Psoas muscle (tissue), 8 donors: ENCODE results near the gene PPIA. TPM values are rescaled to one million over a fixed set of nuclear protein-coding genes. Genes with fewer than 3 reads are reported as not detected.
"Not testable (repeated sequence)": the region's sequence is repeated elsewhere in the genome, so short reads cannot be mapped to it uniquely, and the experiment has no call there.

Experiments used
- ATAC-seq, 4 donors: fragments of 200-7000 bp; cut with Tn5 transposase; one replicate each; pipeline ENCODE4 v1.9.1; 2020; ENCODE audit warnings: moderate library complexity in 3 of 4, mild to moderate bottlenecking in 2 of 4
- DNase-seq, 2 donors: peaks; one replicate each; pipeline ENCODE4 v3.0.0-alpha.2; 2020
- H3K27ac ChIP-seq: fragments of 200-600 bp; one replicate; pipeline ENCODE4 v1.8.0; 2022
- H3K27me3 ChIP-seq, 3 donors: fragments of 200-600 bp in 1 of 3; one replicate each; pipeline versions ENCODE4 v1.6.1 to v1.8.0; 2013 to 2022; ENCODE audit warnings: low read length in 2 of 3, mild to moderate bottlenecking in 2 of 3, moderate library complexity in 1 of 3; ENCODE audit not compliant: insufficient read depth in 3 of 3
- H3K36me3 ChIP-seq, 2 donors: fragments of 200-600 bp in 1 of 2; one replicate each; pipeline versions ENCODE4 v1.6.1 to v1.8.0; 2013 to 2022; ENCODE audit warnings: low read depth in 1 of 2, mild to moderate bottlenecking in 1 of 2, moderate library complexity in 1 of 2; ENCODE audit not compliant: insufficient read depth in 1 of 2
- H3K4me1 ChIP-seq: fragments of 200-600 bp; one replicate; pipeline ENCODE4 v1.8.0; 2022
- H3K4me3 ChIP-seq: fragments of 200-600 bp; one replicate; pipeline ENCODE4 v1.8.0; 2022; ENCODE audit warnings: mild to moderate bottlenecking
- H3K9me3 ChIP-seq: fragments of 200-600 bp; one replicate; pipeline ENCODE4 v1.8.0; 2022
- WGBS, 3 donors: extraction: QIAGEN DNeasy Blood & Tissue Kit; methylation state at CpG; one replicate each; pipeline versions ENCODE4 v1.1.6 to v1.1.7; 2013; 5-methylcytosine and 5-hydroxymethylcytosine counted together
- intact Hi-C, 2 donors: fragments of 100-400 bp; cut with DNase I; formaldehyde crosslinking; loops; one replicate each; pipeline versions ENCODE4 v1.11.0 to v1.14.2; 2022
- polyA plus RNA-seq, 3 donors: library from polyadenylated mRNA; stranded (reverse); fragments of 200-250 nt; gene quantifications; one replicate each; pipeline ENCODE4 v1.2.3, GENCODE V29; 2013
- total RNA-seq, 4 donors: library from RNA; stranded (reverse); fragmentation: NEBNext Ultra II Directional in 2 of 4; extraction: Animal tissue kit (Norgen Biotek cat#: 25700) in 2 of 4; gene quantifications; one replicate each; pipeline versions ENCODE4 v1.2.1 to v1.2.4, GENCODE V29; 2021 to 2023
- TF ChIP-seq, protein P1 (sequence below): fragments of 200-600 bp; IDR thresholded peaks from one replicate; pipeline ENCODE4 v1.8.0; 2022; ENCODE audit warnings: antibody characterized with exemption
- donor health status: healthy with polysubstance abuse.
- donor health status: DM: no; HTN: no; CAD: no; lungs with moderate emphysema.
- donor health status: Bipolar disorder and iron deficiency.
- donor health status: healthy.
- donor health status: DM: yes; HTN: yes; CAD: no.
- donor health status: DM: no; HTN: no; CAD: no.
- donor health status: DM: no; HTN: no; CAD: no.
- donor health status: DM: yes; HTN: yes; CAD: no.

PPIA gene
- total and polyA plus RNA-seq, 7 donors: 251 to 3,448 (median 725) TPM

DNA sequence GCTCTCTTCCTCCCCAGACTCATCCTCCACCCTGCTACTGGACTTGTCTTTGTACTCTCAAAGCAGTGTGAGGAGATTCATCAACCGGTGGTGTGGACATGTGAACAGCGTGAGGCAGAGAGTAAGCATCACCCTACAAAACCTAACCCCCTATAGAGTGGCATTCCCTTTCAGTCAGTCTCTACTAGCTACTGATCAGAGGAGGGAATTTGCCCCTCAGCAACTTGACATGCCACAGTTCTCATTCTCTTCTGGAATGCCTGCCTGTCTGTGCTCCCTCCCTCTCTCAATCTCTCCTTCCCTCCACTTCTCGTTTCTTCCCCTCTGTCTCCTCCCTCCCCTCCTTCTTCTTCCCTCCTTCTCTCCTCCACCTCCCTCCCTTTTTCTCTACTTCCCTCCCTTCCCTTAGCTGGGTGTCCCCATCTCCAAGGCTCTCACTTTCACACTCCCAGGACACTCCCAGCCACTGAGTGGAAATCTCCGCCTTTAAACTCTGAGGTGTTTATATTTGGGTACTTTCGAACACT, 26.8 kb downstream of the PPIA start:
- H3K36me3 ChIP-seq: peaks cover 2 to 45% of the 10 kb centered on the region in 2 donors
- TF ChIP-seq, protein P1, sequence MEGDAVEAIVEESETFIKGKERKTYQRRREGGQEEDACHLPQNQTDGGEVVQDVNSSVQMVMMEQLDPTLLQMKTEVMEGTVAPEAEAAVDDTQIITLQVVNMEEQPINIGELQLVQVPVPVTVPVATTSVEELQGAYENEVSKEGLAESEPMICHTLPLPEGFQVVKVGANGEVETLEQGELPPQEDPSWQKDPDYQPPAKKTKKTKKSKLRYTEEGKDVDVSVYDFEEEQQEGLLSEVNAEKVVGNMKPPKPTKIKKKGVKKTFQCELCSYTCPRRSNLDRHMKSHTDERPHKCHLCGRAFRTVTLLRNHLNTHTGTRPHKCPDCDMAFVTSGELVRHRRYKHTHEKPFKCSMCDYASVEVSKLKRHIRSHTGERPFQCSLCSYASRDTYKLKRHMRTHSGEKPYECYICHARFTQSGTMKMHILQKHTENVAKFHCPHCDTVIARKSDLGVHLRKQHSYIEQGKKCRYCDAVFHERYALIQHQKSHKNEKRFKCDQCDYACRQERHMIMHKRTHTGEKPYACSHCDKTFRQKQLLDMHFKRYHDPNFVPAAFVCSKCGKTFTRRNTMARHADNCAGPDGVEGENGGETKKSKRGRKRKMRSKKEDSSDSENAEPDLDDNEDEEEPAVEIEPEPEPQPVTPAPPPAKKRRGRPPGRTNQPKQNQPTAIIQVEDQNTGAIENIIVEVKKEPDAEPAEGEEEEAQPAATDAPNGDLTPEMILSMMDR: no peak
- H3K4me1 ChIP-seq: no peaks in the 10 kb centered on the region
- no peaks in the 10 kb centered on the region for H3K9me3 ChIP-seq
- DNase-seq (no peak), ATAC-seq (no peak)
- 83 to 85% (median 84%) methylated on average over 5 of the region's 5 CpGs for WGBS, 3 donors
- H3K4me3 ChIP-seq: no peak overlapping the region
- no peak overlapping the region for H3K27ac ChIP-seq
- no peaks in the 10 kb centered on the region for H3K27me3 ChIP-seq
- intact Hi-C loops: no loop called here

DNA sequence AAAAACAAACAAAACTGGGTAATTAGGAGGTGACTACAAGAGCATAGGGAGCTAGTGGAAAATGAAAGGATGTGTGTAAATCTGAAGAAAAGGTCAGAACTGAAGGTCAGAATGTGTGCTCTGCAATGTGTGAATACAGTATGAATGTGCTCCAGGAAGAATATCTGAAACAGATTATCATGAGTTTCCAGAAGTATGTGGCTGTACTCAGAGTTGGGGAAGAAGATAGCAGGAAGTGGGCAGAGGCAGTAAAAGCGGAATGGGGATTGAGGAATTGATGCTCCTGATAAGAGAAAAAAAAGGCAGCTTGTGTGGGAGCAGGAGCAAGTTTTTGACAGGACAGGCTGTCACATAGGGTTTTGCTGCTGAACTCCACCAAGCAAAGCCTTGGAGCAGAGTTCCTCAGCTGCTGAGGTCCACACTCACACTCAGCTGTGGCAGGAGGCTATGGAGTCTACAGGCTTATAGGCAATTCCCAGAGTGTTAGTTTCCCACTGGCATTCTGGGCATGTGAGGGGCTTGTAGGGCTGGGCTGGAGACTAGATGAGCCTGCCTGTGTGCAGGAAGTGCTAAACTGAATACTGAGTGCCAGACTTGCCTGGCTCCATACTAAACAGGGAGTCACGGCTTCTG, 28.5 kb downstream of the PPIA start:
- Histone ChIP-seq H3K9me3 (no peaks in the 10 kb centered on the region), H3K4me1 (no peaks in the 10 kb centered on the region), H3K27ac (no peak overlapping the region), H3K36me3 (peaks cover 4 to 62% of the 10 kb centered on the region in 2 donors), H3K4me3 (no peak overlapping the region), H3K27me3 (no peaks in the 10 kb centered on the region)
- TF ChIP-seq, protein P1: no peak
- DNase-seq (no peak), ATAC-seq (peak in 1 of 4 donors; percentile 23)
- 83 to 91% (median 89%) methylated on average over 2 of the region's 2 CpGs for WGBS, 3 donors
- intact Hi-C loops: no loop called here

DNA sequence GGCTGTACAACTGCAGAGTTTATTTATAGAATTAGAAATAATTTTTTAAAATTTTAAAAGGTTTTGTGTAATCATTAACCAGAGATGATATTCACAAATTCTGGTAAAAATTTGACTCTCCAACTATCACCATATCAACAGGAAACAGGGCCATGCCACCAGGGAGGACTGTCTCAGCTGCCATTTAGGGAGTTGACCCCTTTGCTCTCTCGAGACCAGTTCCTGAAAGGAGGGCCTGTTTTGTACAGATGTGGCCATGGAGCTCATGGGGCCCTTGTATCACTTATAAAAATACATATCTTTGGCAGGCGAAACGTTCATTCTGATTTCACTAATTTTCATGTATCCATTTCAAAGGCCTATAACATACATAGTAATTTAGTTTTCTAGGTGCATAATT, 31.1 kb downstream of the PPIA start:
- Histone ChIP-seq H3K9me3 (no peaks in the 10 kb centered on the region), H3K4me1 (no peaks in the 10 kb centered on the region), H3K27me3 (no peaks in the 10 kb centered on the region), H3K4me3 (no peak overlapping the region), H3K27ac (no peak overlapping the region), H3K36me3 (peaks cover 4 to 88% of the 10 kb centered on the region in 2 donors)
- WGBS, 3 donors: 70 to 74% (median 74%) methylated on average over 3 of the region's 3 CpGs
- intact Hi-C loops: no loop called here
- TF ChIP-seq, protein P1: no peak
- ATAC-seq (no peak), DNase-seq (no peak)

- intact Hi-C loops: no loop called here
- H3K27me3 ChIP-seq: no peaks in the 10 kb centered on the region
- peaks cover 3 to 76% of the 10 kb centered on the region in 2 donors for H3K36me3 ChIP-seq
- DNase-seq (no peak), ATAC-seq (no peak)
- peaks cover 12% of the 10 kb centered on the region for H3K4me1 ChIP-seq
- no peaks in the 10 kb centered on the region for H3K9me3 ChIP-seq
- WGBS, 3 donors: 37 to 61% (median 41%) methylated on average over 2 of the region's 2 CpGs
- H3K4me3 ChIP-seq: no peak overlapping the region
- no peak overlapping the region for H3K27ac ChIP-seq
- TF ChIP-seq, protein P1: no peak
Measured at GRCh38 chr7:44838751-44839150, 42.3 kb downstream of the PPIA start.

- DNase-seq, H3K27me3 ChIP-seq, H3K9me3 ChIP-seq, intact Hi-C loops, ATAC-seq, H3K4me3 ChIP-seq: not testable (repeated sequence)
- H3K4me1 ChIP-seq: peaks cover 34% of the 10 kb centered on the region
- H3K27ac ChIP-seq: peak overlapping the region; percentile 39
- peaks cover 3 to 46% of the 10 kb centered on the region in 2 donors for H3K36me3 ChIP-seq
- 49 to 70% (median 51%) methylated on average over 8 of the region's 8 CpGs for WGBS, 3 donors
Measured at GRCh38 chr7:44842675-44843074, 46.2 kb downstream of the PPIA start.

- H3K27me3 ChIP-seq, DNase-seq, ATAC-seq, H3K4me3 ChIP-seq, intact Hi-C loops, H3K27ac ChIP-seq, H3K9me3 ChIP-seq: not testable (repeated sequence)
- Histone ChIP-seq H3K36me3 (peaks cover 3 to 38% of the 10 kb centered on the region in 2 donors), H3K4me1 (peaks cover 34% of the 10 kb centered on the region)
- WGBS, 3 donors: 97 to 99% (median 98%) methylated on average over 5 of the region's 5 CpGs
Measured at GRCh38 chr7:44843440-44843839, 47.0 kb downstream of the PPIA start.
